ENCODE measurements around the gene TSPAN5. TPM values are rescaled to one million over a fixed set of nuclear protein-coding genes. Genes with fewer than 3 reads are reported as not detected.

TSPAN5 gene
- polyA plus RNA-seq, 1 donor from 2014 or later, result 18.8 TPM

- Histone ChIP-seq H3K9me3 (ENCODE audit: low read length) (no peaks in the 10 kb centered on the region), H4K20me1 (ENCODE audit: insufficient read depth) (no peaks in the 10 kb centered on the region), H3K27ac (ENCODE audit: low read length) (no peak overlapping the region), H3K79me2 (replicated peaks; ENCODE audit: insufficient read depth, low read length) (peaks cover under 1% of the 10 kb centered on the region), H3K36me3 (ENCODE audit: insufficient read depth, low read length) (no peaks in the 10 kb centered on the region), H2AFZ (ENCODE audit: low read depth, low read length) (no peak overlapping the region), H3K9ac (ENCODE audit: low read length) (no peak overlapping the region), H3K9me2 (ENCODE audit: insufficient read depth, low read length) (no peaks in the 10 kb centered on the region), H3K27me3 (ENCODE audit: insufficient read depth, low read depth, low read length) (no peaks in the 10 kb centered on the region), H3K4me2 (ENCODE audit: low read length) (no peak overlapping the region), H3F3A (ENCODE audit: insufficient read depth, low read length, poor library complexity, severe bottlenecking) (no peaks in the 10 kb centered on the region), H3K4me3 (ENCODE audit: low read length) (no peak overlapping the region)
- TF ChIP-seq TAF1 (IDR thresholded peaks at IDR 0.05; ENCODE audit: low read depth) (no peak), CTCF (IDR thresholded peaks at IDR 0.05; ENCODE audit: poor library complexity, severe bottlenecking) (no peak), SMC3 (conservative IDR thresholded peaks at IDR 0.05; ENCODE audit: poor library complexity) (no peak), MXI1 (conservative IDR thresholded peaks at IDR 0.05; ENCODE audit: poor library complexity, severe bottlenecking) (no peak), EP300 (conservative IDR thresholded peaks at IDR 0.05; ENCODE audit: poor library complexity, severe bottlenecking) (no peak)
These were observed 99.8 kb downstream of the TSPAN5 start for GRCh38 chr4:98558471-98559169.

GRCh38 chr4:98557194-98557892 is 101.1 kb downstream of the TSPAN5 start:
- H3K9me2 ChIP-seq (ENCODE audit: insufficient read depth, low read length), result no peaks in the 10 kb centered on the region
- H2AFZ ChIP-seq (ENCODE audit: low read depth, low read length), result no peak overlapping the region
- H3F3A ChIP-seq (ENCODE audit: insufficient read depth, low read length, poor library complexity, severe bottlenecking), result no peaks in the 10 kb centered on the region
- no peaks in the 10 kb centered on the region for H3K9me3 ChIP-seq (ENCODE audit: low read length)
- H3K4me2 ChIP-seq (ENCODE audit: low read length), result no peak overlapping the region
- no peaks in the 10 kb centered on the region for H3K27me3 ChIP-seq (ENCODE audit: insufficient read depth, low read depth, low read length)
- peaks cover under 1% of the 10 kb centered on the region for H3K79me2 ChIP-seq (replicated peaks; ENCODE audit: insufficient read depth, low read length)
- H3K27ac ChIP-seq (ENCODE audit: low read length), result no peak overlapping the region
- H3K9ac ChIP-seq (ENCODE audit: low read length), result no peak overlapping the region
- no peaks in the 10 kb centered on the region for H3K36me3 ChIP-seq (ENCODE audit: insufficient read depth, low read length)
- no peaks in the 10 kb centered on the region for H4K20me1 ChIP-seq (ENCODE audit: insufficient read depth)
- TF ChIP-seq EP300 (conservative IDR thresholded peaks at IDR 0.05; ENCODE audit: poor library complexity, severe bottlenecking) (no peak), TAF1 (IDR thresholded peaks at IDR 0.05; ENCODE audit: low read depth) (no peak), RAD21 (conservative IDR thresholded peaks at IDR 0.05) (no peak), MXI1 (conservative IDR thresholded peaks at IDR 0.05; ENCODE audit: poor library complexity, severe bottlenecking) (no peak), POLR2AphosphoS5 (IDR thresholded peaks at IDR 0.05) (no peak), CTCF (IDR thresholded peaks at IDR 0.05; ENCODE audit: poor library complexity, severe bottlenecking) (no peak), EZH2 (IDR thresholded peaks at IDR 0.05; ENCODE audit: borderline replicate concordance, insufficient read depth, low read length, poor library complexity, severe bottlenecking) (no peak), REST (IDR thresholded peaks at IDR 0.05; ENCODE audit: borderline replicate concordance) (no peak), SMC3 (conservative IDR thresholded peaks at IDR 0.05; ENCODE audit: poor library complexity) (no peak)
- no peak overlapping the region for H3K4me3 ChIP-seq (ENCODE audit: low read length)

Measured in neural cell (in vitro differentiated cells).